GM13977 (cell line): ENCODE measurements around the gene RIT2.

Source experiments
- DNase-seq: peaks from one replicate; pipeline ENCODE4 v3.0.0; 2012; ENCODE audit warnings: low spot score
- CTCF ChIP-seq: IDR thresholded peaks from 2 replicates; pipeline ENCODE4 v1.5.1; 2012; ENCODE audit warnings: mild to moderate bottlenecking, control low read depth; ENCODE audit not compliant: insufficient read depth; ENCODE audit errors: extremely low read depth, missing control alignments
- in situ Hi-C: fragments of 300-500 bp; cut with MboI; formaldehyde crosslinking; loops from one replicate; pipeline ENCODE4 v1.12.0; 2022; ENCODE audit warnings: low sequenced_read_pairs, low pct_unique_long_range_greater_than_20kb, mixed read lengths, inconsistent platforms; ENCODE audit not compliant: unreplicated experiment

Gene RIT2

GRCh38 chr18:43054815-43055519 lies 60.5 kb downstream of the RIT2 start:
- no peak for TF ChIP-seq CTCF
- DNase-seq: no peak
- in situ Hi-C loops: no loop called here

GRCh38 chr18:43049021-43049420 lies 66.5 kb downstream of the RIT2 start:
- in situ Hi-C loops: no loop called here
- TF ChIP-seq CTCF: no peak
- DNase-seq: no peak

GRCh38 chr18:43046322-43046721 lies 69.2 kb downstream of the RIT2 start:
- no peak for TF ChIP-seq CTCF
- in situ Hi-C loops: no loop called here
- DNase-seq: no peak

GRCh38 chr18:43043626-43044025 lies 71.9 kb downstream of the RIT2 start:
- DNase-seq: no peak
- in situ Hi-C loops: no loop called here
- no peak for TF ChIP-seq CTCF

- in situ Hi-C loops: no loop called here
- TF ChIP-seq CTCF: no peak
- no peak for DNase-seq
These were observed 75.2 kb downstream of the RIT2 start for GRCh38 chr18:43040281-43040680.

GRCh38 chr18:43034683-43035500 lies 80.6 kb downstream of the RIT2 start:
- TF ChIP-seq CTCF: no peak
- no peak for DNase-seq
- in situ Hi-C loops: no loop called here
